Measurements from ENCODE around the gene CDC14A.

DNA sequence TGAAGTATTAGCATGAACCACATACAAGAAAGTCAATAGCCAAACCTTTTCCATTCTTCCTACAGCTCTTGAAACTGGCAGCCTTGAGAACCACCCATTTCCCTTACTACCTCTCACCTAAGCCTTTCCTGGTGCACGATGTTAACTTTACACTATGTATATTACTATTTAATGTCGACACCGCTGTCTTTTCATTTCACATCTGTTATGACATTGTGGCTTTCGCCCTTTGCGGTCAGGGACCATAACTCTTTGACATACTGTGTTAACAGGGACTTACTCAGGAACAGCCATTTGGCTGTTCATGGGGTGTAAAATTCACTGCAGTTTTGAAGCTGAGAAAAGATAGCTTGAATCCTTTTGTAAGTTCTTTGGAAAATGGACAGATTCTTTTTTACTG is 164.6 kb downstream of the CDC14A start:
- TF ChIP-seq, protein P1, sequence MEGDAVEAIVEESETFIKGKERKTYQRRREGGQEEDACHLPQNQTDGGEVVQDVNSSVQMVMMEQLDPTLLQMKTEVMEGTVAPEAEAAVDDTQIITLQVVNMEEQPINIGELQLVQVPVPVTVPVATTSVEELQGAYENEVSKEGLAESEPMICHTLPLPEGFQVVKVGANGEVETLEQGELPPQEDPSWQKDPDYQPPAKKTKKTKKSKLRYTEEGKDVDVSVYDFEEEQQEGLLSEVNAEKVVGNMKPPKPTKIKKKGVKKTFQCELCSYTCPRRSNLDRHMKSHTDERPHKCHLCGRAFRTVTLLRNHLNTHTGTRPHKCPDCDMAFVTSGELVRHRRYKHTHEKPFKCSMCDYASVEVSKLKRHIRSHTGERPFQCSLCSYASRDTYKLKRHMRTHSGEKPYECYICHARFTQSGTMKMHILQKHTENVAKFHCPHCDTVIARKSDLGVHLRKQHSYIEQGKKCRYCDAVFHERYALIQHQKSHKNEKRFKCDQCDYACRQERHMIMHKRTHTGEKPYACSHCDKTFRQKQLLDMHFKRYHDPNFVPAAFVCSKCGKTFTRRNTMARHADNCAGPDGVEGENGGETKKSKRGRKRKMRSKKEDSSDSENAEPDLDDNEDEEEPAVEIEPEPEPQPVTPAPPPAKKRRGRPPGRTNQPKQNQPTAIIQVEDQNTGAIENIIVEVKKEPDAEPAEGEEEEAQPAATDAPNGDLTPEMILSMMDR (IDR thresholded peaks at IDR 0.05 in 8 of 11, conservative IDR thresholded peaks at IDR 0.05 in 3 of 11): no peak
- TF ChIP-seq POLR2AphosphoS5 (IDR thresholded peaks at IDR 0.05): no peak
